ENCODE results near the gene JADE3. TPM values are rescaled to one million over a fixed set of nuclear protein-coding genes. Genes with fewer than 3 reads are reported as not detected.
A peak's percentile ranks its signal among the peaks of the same experiment; 100 is the strongest.

JADE3 gene
- total and polyA plus RNA-seq, 4 donors: 7.4 to 11.8 (median 9.9) TPM

- Histone ChIP-seq H3K9me3 (ENCODE audit: control insufficient read depth, insufficient read depth, low read length) (no peaks in the 10 kb centered on the region), H3K27me3 (ENCODE audit: control insufficient read depth, insufficient read depth, low read length) (peaks cover 8% of the 10 kb centered on the region), H3K4me1 (ENCODE audit: control insufficient read depth, insufficient read depth, low read length) (no peaks in the 10 kb centered on the region), H3K4me3 (ENCODE audit: low read depth, low read length) (no peak overlapping the region), H3K36me3 (ENCODE audit: control insufficient read depth, insufficient read depth, low read length) (peaks cover 2% of the 10 kb centered on the region), H3K27ac (ENCODE audit: low read depth, low read length) (no peak overlapping the region)
- DNase-seq (ENCODE audit: low read depth in 4 of 6, low spot score in 6 of 6): peak in 2 of 6 donors; percentile 44 to 75
- WGBS (ENCODE audit: insufficient coverage): no CpG with 5 or more reads among the region's 1 CpG
Observed at GRCh38 chrX:47093248-47093647, 181.0 kb downstream of the JADE3 start.

DNA sequence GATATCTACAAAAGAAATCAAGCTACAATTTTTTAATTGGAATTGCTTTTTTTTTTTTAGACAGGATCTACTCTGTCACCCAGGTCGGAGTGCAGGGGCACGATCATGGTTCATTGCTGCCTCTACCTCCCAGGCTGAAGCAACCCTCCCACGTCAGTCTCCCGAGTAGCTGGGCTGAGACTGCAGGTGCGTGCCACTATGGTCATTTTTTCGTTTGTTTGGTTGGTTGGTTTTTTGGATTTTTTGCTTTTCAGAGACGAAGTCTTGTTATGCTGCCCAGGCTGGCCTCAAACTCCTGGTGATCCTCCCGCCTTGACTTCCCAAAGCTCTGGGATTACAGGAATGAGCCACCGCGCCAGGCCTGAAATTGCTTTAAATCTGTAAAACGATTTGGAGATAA lies 181.6 kb downstream of the JADE3 start:
- no peaks in the 10 kb centered on the region for H3K9me3 ChIP-seq (ENCODE audit: control insufficient read depth, insufficient read depth, low read length)
- no peak overlapping the region for H3K4me3 ChIP-seq (ENCODE audit: low read depth, low read length)
- peaks cover 1% of the 10 kb centered on the region for H3K36me3 ChIP-seq (ENCODE audit: control insufficient read depth, insufficient read depth, low read length)
- H3K27me3 ChIP-seq (ENCODE audit: control insufficient read depth, insufficient read depth, low read length): peaks cover 8% of the 10 kb centered on the region
- no peaks in the 10 kb centered on the region for H3K4me1 ChIP-seq (ENCODE audit: control insufficient read depth, insufficient read depth, low read length)
- WGBS (ENCODE audit: insufficient coverage): 90% methylated on average over 6 of the region's 11 CpGs
- H3K27ac ChIP-seq (ENCODE audit: low read depth, low read length): no peak overlapping the region
- no peak for DNase-seq (ENCODE audit: low read depth in 4 of 6, low spot score in 6 of 6)

- H3K9me3 ChIP-seq (ENCODE audit: control insufficient read depth, insufficient read depth, low read length): no peaks in the 10 kb centered on the region
- no peaks in the 10 kb centered on the region for H3K36me3 ChIP-seq (ENCODE audit: control insufficient read depth, insufficient read depth, low read length)
- peaks cover 6% of the 10 kb centered on the region for H3K27me3 ChIP-seq (ENCODE audit: control insufficient read depth, insufficient read depth, low read length)
- DNase-seq (ENCODE audit: low read depth in 4 of 6, low spot score in 6 of 6): no peak
- no peak overlapping the region for H3K27ac ChIP-seq (ENCODE audit: low read depth, low read length)
- no peak overlapping the region for H3K4me3 ChIP-seq (ENCODE audit: low read depth, low read length)
- H3K4me1 ChIP-seq (ENCODE audit: control insufficient read depth, insufficient read depth, low read length): no peaks in the 10 kb centered on the region
- 69% methylated on average over 2 of the region's 4 CpGs for WGBS (ENCODE audit: insufficient coverage)
Observed at GRCh38 chrX:47097018-47097417, 184.8 kb downstream of the JADE3 start.

- H3K36me3 ChIP-seq (ENCODE audit: control insufficient read depth, insufficient read depth, low read length): no peaks in the 10 kb centered on the region
- H3K4me1 ChIP-seq (ENCODE audit: control insufficient read depth, insufficient read depth, low read length): no peaks in the 10 kb centered on the region
- no peaks in the 10 kb centered on the region for H3K9me3 ChIP-seq (ENCODE audit: control insufficient read depth, insufficient read depth, low read length)
- peaks cover 2% of the 10 kb centered on the region for H3K27me3 ChIP-seq (ENCODE audit: control insufficient read depth, insufficient read depth, low read length)
- no peak overlapping the region for H3K4me3 ChIP-seq (ENCODE audit: low read depth, low read length)
- WGBS (ENCODE audit: insufficient coverage): 80% methylated on average over 1 of the region's 2 CpGs
- H3K27ac ChIP-seq (ENCODE audit: low read depth, low read length): no peak overlapping the region
- DNase-seq (ENCODE audit: low read depth in 4 of 6, low spot score in 6 of 6): peak in 1 of 6 donors; percentile 1
Observed at GRCh38 chrX:47098338-47099094, 186.3 kb downstream of the JADE3 start.

DNA sequence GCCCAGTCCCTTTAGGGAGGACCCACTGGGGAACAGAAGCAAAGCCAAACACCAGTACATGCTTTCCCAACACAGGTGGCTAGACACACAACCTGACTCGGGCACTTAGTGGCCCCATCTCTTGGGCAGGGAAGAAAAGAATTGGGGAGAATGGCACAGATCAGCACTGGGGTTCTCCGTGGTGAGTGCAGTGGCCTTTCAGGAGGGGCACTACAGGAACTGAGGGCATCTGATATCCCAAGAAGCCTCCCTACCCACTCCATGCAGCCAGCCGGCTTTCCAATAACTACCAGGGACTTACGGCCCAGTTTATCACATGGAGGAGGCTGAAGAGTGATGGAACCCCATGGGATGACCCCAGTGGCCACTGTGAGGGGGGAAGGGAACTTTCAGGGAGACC lies 189.0 kb downstream of the JADE3 start:
- Histone ChIP-seq H3K27ac (ENCODE audit: low read depth, low read length) (no peak overlapping the region), H3K4me1 (ENCODE audit: control insufficient read depth, insufficient read depth, low read length) (no peaks in the 10 kb centered on the region), H3K4me3 (ENCODE audit: low read depth, low read length) (no peak overlapping the region), H3K36me3 (ENCODE audit: control insufficient read depth, insufficient read depth, low read length) (no peaks in the 10 kb centered on the region), H3K9me3 (ENCODE audit: control insufficient read depth, insufficient read depth, low read length) (no peaks in the 10 kb centered on the region), H3K27me3 (ENCODE audit: control insufficient read depth, insufficient read depth, low read length) (peaks cover 2% of the 10 kb centered on the region)
- 100% methylated on average over 3 of the region's 4 CpGs for WGBS (ENCODE audit: insufficient coverage)
- DNase-seq (ENCODE audit: low read depth in 4 of 6, low spot score in 6 of 6): no peak

Small RNA genes lying within 50 kb of the gene (small RNA-seq; reads per million reads assigned to genes)
- not detected for gene RNU6-1189P (ENCODE audit: low replicate concordance)

Other genes starting within 250 kb of the JADE3 start
- 10 to 100 TPM; 15.4 to 57.8 TPM for gene SLC9A7, start 153.3 kb upstream of the JADE3 start, total RNA-seq
- 10 to 100 TPM; 24.4 to 26.2 TPM for gene SLC9A7, start 153.3 kb upstream of the JADE3 start, polyA plus RNA-seq (ENCODE audit: insufficient read length in 2 of 2)
- 10 to 100 TPM; 12.5 to 39.5 TPM for gene RP2, start 75.4 kb upstream of the JADE3 start, total RNA-seq
- 10 to 100 TPM; 15.0 to 22.9 TPM for gene RP2, start 75.4 kb upstream of the JADE3 start, polyA plus RNA-seq (ENCODE audit: insufficient read length in 2 of 2)
- 10 to 100 TPM; 10.2 to 15.3 TPM for gene RGN, start 166.0 kb downstream of the JADE3 start, total RNA-seq
- gene RGN, start 166.0 kb downstream of the JADE3 start, polyA plus RNA-seq (ENCODE audit: insufficient read length in 2 of 2): 10 to 100 TPM; 14.8 to 20.1 TPM
- gene NDUFB11, start 232.3 kb downstream of the JADE3 start, total RNA-seq: 100 to 1,000 TPM in 1 of 2 donors, 10 to 100 TPM in 1; 60.7 to 109 TPM
- gene NDUFB11, start 232.3 kb downstream of the JADE3 start, polyA plus RNA-seq (ENCODE audit: insufficient read length in 2 of 2): 100 to 1,000 TPM; 131 to 139 TPM
- 10 to 100 TPM; 24.3 to 42.6 TPM for gene RBM10, start 232.8 kb downstream of the JADE3 start, total RNA-seq
- gene RBM10, start 232.8 kb downstream of the JADE3 start, polyA plus RNA-seq (ENCODE audit: insufficient read length in 2 of 2): 10 to 100 TPM; 56.4 to 63.7 TPM